ENCODE results near the gene TEPSIN.

- TF ChIP-seq, protein P1, sequence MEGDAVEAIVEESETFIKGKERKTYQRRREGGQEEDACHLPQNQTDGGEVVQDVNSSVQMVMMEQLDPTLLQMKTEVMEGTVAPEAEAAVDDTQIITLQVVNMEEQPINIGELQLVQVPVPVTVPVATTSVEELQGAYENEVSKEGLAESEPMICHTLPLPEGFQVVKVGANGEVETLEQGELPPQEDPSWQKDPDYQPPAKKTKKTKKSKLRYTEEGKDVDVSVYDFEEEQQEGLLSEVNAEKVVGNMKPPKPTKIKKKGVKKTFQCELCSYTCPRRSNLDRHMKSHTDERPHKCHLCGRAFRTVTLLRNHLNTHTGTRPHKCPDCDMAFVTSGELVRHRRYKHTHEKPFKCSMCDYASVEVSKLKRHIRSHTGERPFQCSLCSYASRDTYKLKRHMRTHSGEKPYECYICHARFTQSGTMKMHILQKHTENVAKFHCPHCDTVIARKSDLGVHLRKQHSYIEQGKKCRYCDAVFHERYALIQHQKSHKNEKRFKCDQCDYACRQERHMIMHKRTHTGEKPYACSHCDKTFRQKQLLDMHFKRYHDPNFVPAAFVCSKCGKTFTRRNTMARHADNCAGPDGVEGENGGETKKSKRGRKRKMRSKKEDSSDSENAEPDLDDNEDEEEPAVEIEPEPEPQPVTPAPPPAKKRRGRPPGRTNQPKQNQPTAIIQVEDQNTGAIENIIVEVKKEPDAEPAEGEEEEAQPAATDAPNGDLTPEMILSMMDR (IDR thresholded peaks at IDR 0.05), result no peak
- TF ChIP-seq POLR2A (IDR thresholded peaks at IDR 0.05), result no peak
Observed at GRCh38 chr17:81234940-81235821, 3.7 kb downstream of the TEPSIN start.
